SW 1271 (cell line): ENCODE data around the gene FAF1.

Experiments
- DNase-seq, 2 experiments: peaks; one replicate each; lab custom pipeline; 2025; lab: John Stamatoyannopoulos, UW

FAF1 gene

GRCh38 chr1:50634251-50634650, 325.8 kb downstream of the FAF1 start:
- DNase-seq = no peak

DNA sequence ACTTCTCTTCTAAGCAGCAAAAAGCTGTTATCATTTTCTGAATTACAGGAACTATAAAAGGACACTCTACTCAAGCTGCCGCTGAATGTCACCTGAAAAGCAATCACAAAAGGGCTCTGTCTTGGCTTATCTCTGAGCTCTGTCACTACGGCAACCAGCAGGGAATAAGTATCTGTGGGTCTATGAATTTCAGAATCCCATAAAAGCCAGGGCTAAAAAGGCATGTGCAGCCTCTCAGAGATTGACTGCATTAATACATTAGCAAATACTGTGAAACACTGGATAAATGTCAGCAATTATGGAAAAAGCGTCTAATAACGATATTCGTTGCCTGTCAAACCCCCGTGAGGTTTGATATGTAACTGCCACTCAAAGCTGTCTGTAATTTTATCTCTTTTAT, 326.6 kb downstream of the FAF1 start:
- DNase-seq = no peak

DNA sequence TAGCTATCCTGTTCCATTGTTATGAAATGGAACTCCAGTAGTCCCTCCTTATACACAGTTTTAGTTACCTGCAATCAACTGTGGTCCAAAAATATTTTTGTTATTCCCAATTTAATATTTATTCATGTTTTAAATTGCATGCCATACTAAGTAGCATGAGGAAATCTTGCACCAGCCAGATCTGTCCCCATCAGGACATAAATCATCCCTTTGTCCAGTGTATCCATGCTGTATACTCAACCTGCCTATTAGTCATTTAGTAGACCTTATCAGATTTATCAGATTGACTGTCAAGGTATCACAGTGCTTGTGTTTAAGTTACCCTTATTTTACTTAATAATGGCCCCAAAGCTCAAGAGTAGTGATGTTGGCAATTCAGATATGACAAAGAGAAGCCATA, 328.9 kb downstream of the FAF1 start:
- DNase-seq = no peak

- no peak for DNase-seq
These were observed 337.8 kb downstream of the FAF1 start for GRCh38 chr1:50622259-50622658.

DNA sequence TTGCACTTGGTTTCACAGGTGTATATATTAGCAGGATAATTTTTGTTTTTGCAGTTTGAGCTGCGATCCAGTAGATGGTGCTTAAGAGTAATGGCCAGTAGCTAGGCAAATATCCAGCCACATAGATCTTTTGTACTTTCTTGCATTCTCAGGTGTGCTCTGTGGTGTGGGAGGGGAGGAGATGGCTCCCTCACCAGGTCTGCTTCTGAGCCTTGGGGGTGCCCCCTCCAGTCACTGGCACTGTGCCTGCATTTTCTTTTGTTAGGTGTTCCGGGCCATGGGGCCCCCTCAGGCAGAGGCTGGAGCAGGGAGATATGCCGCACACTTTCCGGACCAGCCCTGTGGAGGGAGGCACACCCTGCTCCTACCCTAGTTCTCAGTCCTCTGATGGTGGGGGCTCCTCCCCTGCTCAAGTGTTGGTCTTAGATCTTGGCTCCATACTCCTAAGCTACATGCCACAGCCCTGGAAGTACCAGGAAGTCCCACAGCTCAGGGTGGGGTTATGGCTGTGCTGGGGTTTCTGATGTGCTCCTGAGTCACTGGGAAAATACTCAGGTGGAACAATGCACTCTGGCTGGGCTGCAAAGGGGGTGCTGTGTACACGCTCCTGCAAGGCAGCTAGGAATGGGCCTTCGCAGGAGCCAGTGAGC, 339.3 kb downstream of the FAF1 start:
- peak in 1 of 2 experiments; percentile 8 for DNase-seq

DNA sequence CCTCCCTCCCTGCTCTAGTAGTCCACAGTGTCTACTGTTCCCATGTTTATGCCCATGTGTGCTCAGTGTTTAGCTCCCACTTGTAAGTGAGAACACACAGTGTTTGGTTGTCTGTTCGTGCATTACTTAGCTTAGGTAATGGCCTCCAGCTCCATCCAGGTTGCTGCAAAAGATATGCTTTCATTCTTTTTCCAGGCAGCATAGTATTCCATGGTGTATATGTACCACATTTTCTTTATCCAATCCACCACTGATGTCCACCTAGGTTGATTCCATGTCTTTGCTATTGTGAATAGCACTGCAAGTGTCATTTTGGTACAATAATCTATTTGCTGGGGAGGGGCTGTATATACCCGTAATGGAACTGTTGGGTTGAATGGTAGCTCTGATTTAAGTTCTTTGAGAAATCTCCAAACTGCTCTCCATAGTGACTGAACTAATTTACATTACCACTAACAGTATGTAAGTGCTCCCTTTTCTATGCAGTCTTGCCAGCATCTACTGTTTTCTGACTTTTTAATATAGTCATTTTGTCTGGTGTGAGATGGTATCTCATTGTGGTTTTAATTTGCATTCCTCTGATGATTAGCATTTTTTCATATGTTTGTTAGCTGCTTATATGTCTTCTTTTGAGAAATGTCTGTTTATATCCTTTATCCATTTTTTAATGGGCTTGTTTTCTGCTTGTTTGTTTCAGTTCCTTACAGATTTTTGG, 344.9 kb downstream of the FAF1 start:
- no peak for DNase-seq

GRCh38 chr1:50611675-50612074, 348.4 kb downstream of the FAF1 start:
- no peak for DNase-seq

- DNase-seq = no peak
These were observed 349.5 kb downstream of the FAF1 start for GRCh38 chr1:50610563-50610962.

- no peak for DNase-seq
These were observed 350.6 kb downstream of the FAF1 start for GRCh38 chr1:50609508-50609907.

DNA sequence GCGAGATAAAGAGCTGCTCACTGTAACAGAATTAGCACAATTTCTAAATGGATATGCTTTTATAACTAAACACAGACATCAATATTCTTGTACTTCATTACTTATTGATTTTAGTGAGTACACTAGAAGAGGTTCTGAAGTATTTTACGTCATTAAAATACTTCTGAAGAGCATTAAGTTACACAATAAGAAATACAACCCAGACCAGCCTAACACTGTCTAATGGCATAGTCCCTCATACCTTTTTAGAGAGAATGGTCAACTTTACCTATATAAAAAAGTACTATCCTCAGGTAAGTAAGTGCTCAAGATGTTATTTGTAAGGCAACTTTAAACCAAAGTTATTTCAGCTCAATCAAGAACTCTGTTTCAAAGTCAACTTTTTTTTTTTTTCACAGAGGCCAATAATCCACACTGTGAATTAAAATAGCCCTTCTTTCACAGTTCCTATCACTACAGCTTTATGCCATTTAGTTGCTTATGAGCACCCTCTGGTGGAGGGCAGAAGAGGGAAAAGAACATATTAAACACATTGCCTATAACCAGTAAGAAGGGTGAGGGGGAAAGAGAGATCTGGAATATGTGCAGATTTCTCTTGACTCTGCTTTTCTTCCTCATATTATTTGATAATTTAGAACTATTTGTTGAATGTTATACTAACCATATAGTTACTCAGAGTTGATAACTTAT, 354.7 kb downstream of the FAF1 start:
- peak in 1 of 2 experiments; percentile 31 for DNase-seq

GRCh38 chr1:50604580-50604979, 355.5 kb downstream of the FAF1 start:
- DNase-seq = no peak

GRCh38 chr1:50603274-50604271, 356.5 kb downstream of the FAF1 start:
- peak in 1 of 2 experiments; percentile 53 for DNase-seq

DNA sequence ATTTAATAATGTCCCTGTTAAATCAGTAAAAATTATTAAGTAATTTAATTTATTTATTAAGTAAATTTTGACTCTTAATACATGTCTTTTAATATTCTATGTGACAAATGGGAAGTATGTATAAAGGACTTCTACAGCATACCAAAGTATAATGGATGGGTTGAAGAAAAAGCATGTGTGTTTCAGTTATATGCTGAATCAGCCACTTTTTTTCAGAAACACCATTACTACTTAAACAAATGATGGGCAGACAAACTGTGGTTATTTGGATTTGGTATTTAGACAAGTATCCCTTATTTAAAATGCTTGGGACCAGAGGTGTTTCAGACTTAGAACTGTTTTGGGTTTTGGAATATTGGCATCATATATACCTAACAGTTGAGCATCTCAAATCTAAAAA, 360.5 kb downstream of the FAF1 start:
- no peak for DNase-seq

GRCh38 chr1:50595874-50596273, 364.2 kb downstream of the FAF1 start:
- DNase-seq = no peak

GRCh38 chr1:50593515-50593914, 366.6 kb downstream of the FAF1 start:
- DNase-seq = no peak

DNA sequence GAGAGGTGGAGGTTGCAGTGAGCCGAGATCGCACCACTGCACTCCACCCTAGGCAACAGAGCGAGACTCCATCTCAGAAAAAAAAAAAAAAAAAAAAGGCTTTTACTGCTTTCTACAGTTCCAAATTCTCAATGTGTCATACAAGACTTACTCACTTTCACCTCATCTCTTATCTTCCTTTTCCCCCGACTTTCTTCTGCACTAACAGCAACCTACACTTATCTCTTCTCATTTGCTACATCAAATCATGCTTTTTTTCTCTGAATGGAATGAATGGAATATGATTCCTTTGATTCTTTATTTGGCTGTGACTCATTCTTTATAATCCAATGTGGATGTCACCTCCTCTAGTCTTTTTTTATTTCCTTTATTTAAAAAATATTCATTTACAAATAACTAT, 368.5 kb downstream of the FAF1 start:
- DNase-seq = no peak

DNA sequence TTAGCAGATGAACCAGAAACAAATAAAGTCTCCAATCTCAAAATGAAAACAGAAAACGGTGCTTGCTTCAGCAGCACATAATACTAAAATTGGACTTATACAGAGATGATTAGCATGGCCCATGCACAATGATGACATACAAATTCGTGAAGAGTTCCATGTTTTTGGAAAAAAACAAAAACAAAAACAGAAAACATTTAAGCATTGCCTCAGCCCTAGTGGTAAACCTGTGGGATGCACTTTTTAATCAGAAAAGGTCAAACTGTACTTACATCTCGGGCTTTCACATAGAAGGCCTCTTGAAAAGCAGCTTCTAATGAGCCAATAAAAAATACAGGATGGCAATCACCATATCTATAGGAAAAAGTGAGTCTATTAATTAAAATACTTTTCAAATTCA, 377.7 kb downstream of the FAF1 start:
- DNase-seq = no peak

GRCh38 chr1:50570066-50570468, 390.0 kb downstream of the FAF1 start:
- DNase-seq = no peak

DNA sequence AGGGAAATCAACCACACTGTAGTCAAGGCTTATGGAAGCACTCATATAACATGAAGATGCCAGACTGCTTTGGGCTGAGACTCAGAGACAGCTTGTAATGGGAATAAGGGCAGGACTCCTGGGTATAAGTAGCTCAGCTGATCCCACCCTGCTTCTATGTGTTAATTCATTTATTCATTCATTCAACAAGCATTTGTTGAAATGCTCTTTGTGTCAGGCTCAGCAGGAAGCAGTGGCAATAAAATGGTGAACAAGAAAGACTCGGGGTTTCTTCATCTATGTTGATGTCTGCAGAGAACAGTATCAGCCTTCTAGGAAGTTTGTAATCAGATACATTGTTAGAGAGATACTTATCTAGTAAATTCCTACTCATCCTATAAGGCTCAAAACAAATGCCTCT, 391.3 kb downstream of the FAF1 start:
- no peak for DNase-seq

DNA sequence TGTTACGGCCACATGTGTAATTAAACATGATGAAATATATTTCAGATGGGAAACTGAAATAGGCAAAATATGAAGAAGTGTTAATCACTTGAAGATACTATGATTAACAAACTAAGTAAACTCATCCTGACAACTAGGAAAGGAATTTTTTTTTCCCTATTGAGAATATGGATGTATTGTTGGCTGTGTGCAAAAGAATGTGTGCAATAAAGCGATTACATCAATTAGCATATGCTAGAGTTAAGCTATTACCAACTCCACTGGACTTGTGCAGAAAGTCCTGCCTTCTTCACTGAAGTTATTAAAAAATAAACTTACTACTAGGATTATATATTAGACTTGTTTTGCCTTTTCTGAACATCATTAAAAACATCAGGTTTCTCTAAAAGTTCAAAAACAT, 393.7 kb downstream of the FAF1 start:
- DNase-seq = no peak

- DNase-seq = no peak
These were observed 395.6 kb downstream of the FAF1 start for GRCh38 chr1:50564417-50564816.

- no peak for DNase-seq
These were observed 398.0 kb downstream of the FAF1 start for GRCh38 chr1:50562106-50562505.
